Measurements from ENCODE around the gene ADRA2B. TPM values are rescaled to one million over a fixed set of nuclear protein-coding genes. Genes with fewer than 3 reads are reported as not detected.

Gene ADRA2B
- total and polyA plus RNA-seq, 2 experiments from 2014 or later = 28.5 to 61.8 TPM

GRCh38 chr2:96114903-96115581 is 1.3 kb downstream of the ADRA2B start:
- H3K36me3 ChIP-seq = no peaks in the 10 kb centered on the region
- TF ChIP-seq CTCF (IDR thresholded peaks at IDR 0.05; ENCODE audit: low read depth, low read length) = no peak
- H3K27ac ChIP-seq = no peak overlapping the region
- no peaks in the 10 kb centered on the region for H3K9me3 ChIP-seq (ENCODE audit: low read depth)
- DNase-seq (ENCODE audit: low read depth in 1 of 2, low spot score in 1 of 2) = no peak
- H3K4me3 ChIP-seq = peak overlapping the region; percentile 92
- H3K27me3 ChIP-seq = peaks cover 21% of the 10 kb centered on the region
- peaks cover 27% of the 10 kb centered on the region for H3K4me1 ChIP-seq (ENCODE audit: low read depth)

- DNase-seq (ENCODE audit: low read depth in 1 of 2, low spot score in 1 of 2) = no peak
- Histone ChIP-seq H3K9me3 (ENCODE audit: low read depth) (no peaks in the 10 kb centered on the region), H3K4me3 (peak overlapping the region; percentile 92)
These were observed 1.8 kb downstream of the ADRA2B start for GRCh38 chr2:96114546-96114902.

GRCh38 chr2:96113951-96114350 is 2.4 kb downstream of the ADRA2B start:
- Histone ChIP-seq H3K27me3 (peaks cover 10% of the 10 kb centered on the region), H3K36me3 (no peaks in the 10 kb centered on the region), H3K4me1 (ENCODE audit: low read depth) (peaks cover 36% of the 10 kb centered on the region), H3K9me3 (ENCODE audit: low read depth) (no peaks in the 10 kb centered on the region), H3K4me3 (peak overlapping the region; percentile 92), H3K27ac (no peak overlapping the region)
- TF ChIP-seq CTCF (IDR thresholded peaks at IDR 0.05; ENCODE audit: low read depth, low read length) = no peak
- no peak for DNase-seq (ENCODE audit: low read depth in 1 of 2, low spot score in 1 of 2)

More at GRCh38 chr2:96114546-96114902, 1.8 kb downstream of the ADRA2B start:
- H3K4me1 ChIP-seq (ENCODE audit: low read depth) = peaks cover 32% of the 10 kb centered on the region
- TF ChIP-seq CTCF (IDR thresholded peaks at IDR 0.05; ENCODE audit: low read depth, low read length) = no peak
- no peak overlapping the region for H3K27ac ChIP-seq
- no peaks in the 10 kb centered on the region for H3K36me3 ChIP-seq
- peaks cover 16% of the 10 kb centered on the region for H3K27me3 ChIP-seq

- peak overlapping the region; percentile 11 for H3K27ac ChIP-seq
- no peak for TF ChIP-seq CTCF (IDR thresholded peaks at IDR 0.05; ENCODE audit: low read depth, low read length)
- H3K27me3 ChIP-seq = peaks cover 9% of the 10 kb centered on the region
- H3K4me3 ChIP-seq = no peak overlapping the region
- no peak for DNase-seq (ENCODE audit: low read depth in 1 of 2, low spot score in 1 of 2)
- H3K4me1 ChIP-seq (ENCODE audit: low read depth) = peaks cover 42% of the 10 kb centered on the region
- no peaks in the 10 kb centered on the region for H3K9me3 ChIP-seq (ENCODE audit: low read depth)
- no peaks in the 10 kb centered on the region for H3K36me3 ChIP-seq
These were observed 3.0 kb downstream of the ADRA2B start for GRCh38 chr2:96113367-96113677.

- TF ChIP-seq CTCF (IDR thresholded peaks at IDR 0.05; ENCODE audit: low read depth, low read length) = no peak
- Histone ChIP-seq H3K36me3 (no peaks in the 10 kb centered on the region), H3K4me3 (no peak overlapping the region), H3K27ac (peak overlapping the region; percentile 97), H3K9me3 (ENCODE audit: low read depth) (no peaks in the 10 kb centered on the region), H3K27me3 (peaks cover 4% of the 10 kb centered on the region), H3K4me1 (ENCODE audit: low read depth) (peaks cover 48% of the 10 kb centered on the region)
- DNase-seq (ENCODE audit: low read depth in 1 of 2, low spot score in 1 of 2) = no peak
These were observed 3.6 kb downstream of the ADRA2B start for GRCh38 chr2:96112501-96113366.
